C4-2B (cell line): ENCODE measurements around the gene SULT1A1.
"Not testable (repeated sequence)": the region's sequence is repeated elsewhere in the genome, so short reads cannot be mapped to it uniquely, and the experiment has no call there.

Experiments
- CTCF ChIP-seq: fragments of 450-650 bp; conservative IDR thresholded peaks from 2 replicates; pipeline ENCODE4 v1.5.1; 2017; ENCODE audit warnings: mild to moderate bottlenecking
- ZFX ChIP-seq: fragments of 450-650 bp; IDR thresholded peaks from 2 replicates; pipeline ENCODE4 v1.6.1; 2017

DNA sequence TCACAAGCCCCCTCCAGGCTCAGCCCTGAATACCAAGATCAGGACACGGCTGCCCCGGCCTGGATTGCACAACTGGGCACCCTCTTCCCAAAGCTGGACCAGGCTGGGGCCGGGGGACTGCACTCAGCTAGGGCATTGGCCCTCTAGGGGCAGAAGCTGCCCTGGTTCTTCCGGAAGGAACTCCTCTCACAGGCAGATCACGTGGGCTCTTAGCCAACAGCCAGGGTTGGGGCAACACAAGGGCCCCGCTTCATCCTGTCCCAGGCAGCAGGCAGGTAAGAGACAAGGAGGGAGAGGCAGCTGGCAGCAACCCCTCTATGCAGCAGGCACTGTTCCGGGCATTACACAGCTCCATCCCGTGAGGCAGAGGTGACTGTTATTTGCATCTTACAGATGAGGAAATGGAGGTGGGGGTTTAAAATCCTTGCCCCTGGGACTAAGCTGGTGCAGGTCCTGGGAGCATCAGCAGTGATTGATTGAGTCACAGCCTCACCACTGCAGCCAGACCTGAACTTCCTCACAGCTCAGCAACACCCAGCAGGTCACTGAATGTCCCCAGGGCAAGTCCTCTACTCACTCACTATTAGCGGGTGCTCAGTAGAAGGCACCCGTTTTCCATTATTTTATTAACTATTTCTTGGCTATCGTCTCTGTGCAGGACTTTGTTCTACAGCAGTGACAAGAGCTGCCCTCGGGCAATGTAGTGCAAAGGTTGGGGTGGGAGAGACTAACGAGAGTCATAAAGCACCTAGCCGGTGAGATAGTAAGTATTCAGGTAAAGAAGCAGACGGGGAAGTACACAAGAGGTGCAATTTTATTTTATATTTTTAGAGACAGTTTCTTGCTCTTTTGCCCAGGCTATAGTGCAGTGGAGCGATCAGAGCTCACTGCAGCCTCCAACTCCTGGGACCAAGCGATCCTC is 2.8 kb upstream of the SULT1A1 start:
- TF ChIP-seq CTCF, ZFX: not testable (repeated sequence)
